Duodenal mucosa (tissue), 2 donors: Measurements from ENCODE around the gene FBXL15.

Experiments
- H3K27ac ChIP-seq: one replicate; pipeline ENCODE4 v1.7.0; 2013; ENCODE audit warnings: low read depth, low read length
- H3K27me3 ChIP-seq, 2 donors: one replicate each; pipeline ENCODE4 v1.7.0; 2013; ENCODE audit warnings: low read length in 2 of 2, control low read depth in 1 of 2; ENCODE audit not compliant: insufficient read depth in 2 of 2, control insufficient read depth in 1 of 2
- H3K36me3 ChIP-seq, 2 donors: one replicate each; pipeline ENCODE4 v1.7.0; 2013; ENCODE audit warnings: low read length in 2 of 2, control low read depth in 1 of 2; ENCODE audit not compliant: insufficient read depth in 2 of 2, control insufficient read depth in 1 of 2
- H3K4me1 ChIP-seq, 2 donors: one replicate each; pipeline ENCODE4 v1.7.0; 2013; ENCODE audit warnings: low read length in 2 of 2, control low read depth in 1 of 2; ENCODE audit not compliant: insufficient read depth in 2 of 2, control insufficient read depth in 1 of 2
- H3K4me3 ChIP-seq, 2 donors: one replicate each; pipeline ENCODE4 v1.7.0; 2013; ENCODE audit warnings: low read length in 2 of 2, low read depth in 1 of 2
- H3K9ac ChIP-seq, 2 donors: one replicate each; pipeline ENCODE4 v1.7.0; 2013; ENCODE audit warnings: low read length in 2 of 2, low read depth in 1 of 2
- H3K9me3 ChIP-seq, 2 donors: one replicate each; pipeline ENCODE4 v1.7.0; 2013; ENCODE audit warnings: low read length in 2 of 2, control low read depth in 1 of 2; ENCODE audit not compliant: control insufficient read depth in 1 of 2

Gene FBXL15, protein sequence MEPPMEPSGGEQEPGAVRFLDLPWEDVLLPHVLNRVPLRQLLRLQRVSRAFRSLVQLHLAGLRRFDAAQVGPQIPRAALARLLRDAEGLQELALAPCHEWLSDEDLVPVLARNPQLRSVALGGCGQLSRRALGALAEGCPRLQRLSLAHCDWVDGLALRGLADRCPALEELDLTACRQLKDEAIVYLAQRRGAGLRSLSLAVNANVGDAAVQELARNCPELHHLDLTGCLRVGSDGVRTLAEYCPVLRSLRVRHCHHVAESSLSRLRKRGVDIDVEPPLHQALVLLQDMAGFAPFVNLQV

DNA sequence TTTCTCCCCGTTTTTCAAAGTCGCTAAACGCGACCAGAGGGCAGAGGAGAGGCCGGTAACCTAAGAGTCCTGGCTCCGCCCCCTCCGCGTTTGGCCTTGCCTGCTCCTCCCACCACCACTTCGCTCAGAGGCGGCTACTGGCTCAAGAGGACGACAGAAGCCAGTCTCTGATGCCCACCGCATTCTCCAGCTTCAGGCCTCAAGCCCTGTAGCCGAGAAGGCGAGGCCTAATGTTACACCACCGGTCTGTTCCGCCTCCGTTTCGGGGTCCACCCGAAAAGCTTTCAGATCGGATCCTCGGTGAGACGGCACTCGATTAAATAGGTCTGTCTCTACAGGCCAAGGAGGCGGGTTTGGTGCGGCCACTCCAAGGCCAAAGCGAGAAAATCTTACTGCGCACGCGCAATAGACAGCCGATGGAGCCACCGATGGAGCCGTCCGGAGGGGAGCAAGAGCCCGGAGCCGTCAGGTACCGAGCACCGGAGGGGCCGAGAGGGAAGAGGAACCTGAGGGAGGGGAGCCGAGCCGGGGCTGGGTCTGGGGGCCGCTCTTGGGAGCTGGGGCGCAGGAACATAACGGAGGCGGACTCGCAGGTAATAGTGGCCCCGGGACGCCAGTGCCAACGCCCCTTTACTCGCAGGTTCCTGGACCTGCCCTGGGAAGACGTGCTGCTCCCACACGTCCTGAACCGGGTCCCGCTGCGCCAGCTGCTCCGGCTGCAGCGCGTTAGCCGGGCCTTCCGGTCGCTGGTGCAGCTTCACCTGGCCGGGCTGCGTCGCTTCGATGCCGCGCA lies at the start of gene FBXL15:
Gene FBXL15 (plus strand): TSS at position 123 of the 793 bp plus-strand sequence. CDS start 294 bp downstream, at position 417.
- H3K36me3 ChIP-seq = peaks cover 9 to 20% of the 10 kb centered on the region in 2 donors
- H3K4me1 ChIP-seq = peaks cover 32 to 35% of the 10 kb centered on the region in 2 donors
- peak within 1 kb of the TSS; percentile 77 to 93 for H3K4me3 ChIP-seq
- H3K27ac ChIP-seq = peak within 1 kb of the TSS; percentile 78
- H3K27me3 ChIP-seq = peaks cover 7 to 11% of the 10 kb centered on the region in 2 donors
- no peaks in the 10 kb centered on the region for H3K9me3 ChIP-seq
- H3K9ac ChIP-seq = peak within 1 kb of the TSS; percentile 64 to 89

DNA sequence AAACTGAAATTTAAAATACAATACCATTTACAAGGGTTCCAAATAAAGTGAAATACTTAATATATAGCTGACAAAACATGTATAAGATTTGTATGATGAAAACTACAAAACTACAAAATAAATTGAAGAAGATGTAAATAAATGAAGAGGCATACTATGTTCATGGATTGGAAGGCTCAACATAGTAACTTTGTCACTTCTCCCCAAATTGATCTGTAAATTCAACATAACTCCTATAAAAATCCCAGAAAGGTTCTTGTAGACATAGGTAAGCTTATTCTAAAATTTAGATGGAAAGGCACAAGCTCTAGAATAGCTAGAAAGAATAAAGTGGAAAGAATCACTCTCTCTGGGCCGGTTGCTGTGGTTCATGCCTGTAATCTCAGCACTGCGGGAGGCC lies 49.3 kb upstream of the FBXL15 start:
- Histone ChIP-seq H3K4me1 (no peaks in the 10 kb centered on the region), H3K36me3 (peaks cover 71 to 97% of the 10 kb centered on the region in 2 donors), H3K9ac (no peak overlapping the region), H3K27ac (no peak overlapping the region), H3K4me3 (no peak overlapping the region), H3K27me3 (no peaks in the 10 kb centered on the region), H3K9me3 (no peaks in the 10 kb centered on the region)

DNA sequence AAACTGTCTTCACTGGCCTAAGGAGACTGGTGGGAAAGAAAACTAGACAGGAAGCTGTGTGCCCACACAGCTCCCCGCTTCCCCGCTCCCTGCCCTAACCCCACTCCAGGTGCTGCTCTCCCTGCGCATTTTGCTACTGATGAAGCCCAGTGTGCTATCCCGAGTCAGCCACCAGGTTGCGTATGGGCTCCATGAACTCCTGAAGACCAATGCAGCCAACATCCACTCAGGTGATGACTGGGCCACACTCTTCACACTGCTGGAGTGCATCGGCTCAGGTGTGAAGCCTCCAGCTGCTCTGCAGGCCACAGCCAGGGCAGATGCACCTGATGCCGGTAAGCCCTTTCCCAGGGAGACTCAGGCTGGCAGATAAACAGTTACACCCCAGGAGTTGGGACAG lies 45.4 kb upstream of the FBXL15 start:
- Histone ChIP-seq H3K36me3 (peaks cover 58 to 90% of the 10 kb centered on the region in 2 donors), H3K9me3 (no peaks in the 10 kb centered on the region), H3K27me3 (no peaks in the 10 kb centered on the region), H3K27ac (no peak overlapping the region), H3K4me3 (no peak overlapping the region), H3K4me1 (no peaks in the 10 kb centered on the region), H3K9ac (no peak overlapping the region)

DNA sequence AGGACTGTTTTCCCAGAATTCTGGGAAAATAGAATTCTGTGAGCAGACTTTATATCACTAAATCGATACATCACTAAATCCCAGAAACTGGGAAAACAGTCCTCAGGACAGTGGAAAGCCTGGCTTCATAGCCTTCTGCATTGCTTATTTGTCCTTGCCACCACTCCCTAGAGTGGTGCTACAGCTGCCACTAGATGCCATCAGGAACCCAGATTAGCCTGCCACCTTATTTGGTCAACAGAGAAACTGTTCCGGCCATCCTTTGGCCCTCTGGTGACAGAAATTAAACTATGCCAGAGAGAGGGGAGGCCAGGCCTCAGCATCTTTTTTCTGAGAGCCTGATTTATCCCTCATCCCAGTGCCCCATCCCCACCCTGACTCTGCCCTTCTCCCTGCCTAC lies 44.8 kb upstream of the FBXL15 start:
- no peak overlapping the region for H3K9ac ChIP-seq
- H3K4me1 ChIP-seq = no peaks in the 10 kb centered on the region
- no peaks in the 10 kb centered on the region for H3K27me3 ChIP-seq
- H3K36me3 ChIP-seq = peaks cover 56 to 90% of the 10 kb centered on the region in 2 donors
- H3K9me3 ChIP-seq = no peaks in the 10 kb centered on the region
- no peak overlapping the region for H3K4me3 ChIP-seq
- no peak overlapping the region for H3K27ac ChIP-seq

DNA sequence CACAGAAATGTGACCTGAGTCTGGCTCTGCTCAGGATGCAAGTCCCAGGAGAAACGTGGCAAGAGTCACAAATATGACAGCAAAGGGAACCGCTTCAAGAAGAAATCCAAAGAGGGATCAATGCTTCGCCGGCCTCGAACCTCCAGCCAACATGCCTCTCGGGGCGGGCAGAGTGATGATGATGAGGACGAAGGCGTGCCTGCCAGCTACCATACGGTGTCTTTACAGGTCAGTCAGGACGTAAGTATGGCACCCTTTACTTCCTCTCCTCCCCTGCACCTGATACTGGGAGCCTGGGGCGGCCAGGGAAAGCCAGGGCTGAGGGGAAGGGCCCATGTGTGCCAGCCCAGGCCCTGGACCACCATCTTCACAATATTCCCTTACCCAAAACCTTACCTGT lies 43.7 kb upstream of the FBXL15 start:
- Histone ChIP-seq H3K9me3 (no peaks in the 10 kb centered on the region), H3K36me3 (peaks cover 53 to 91% of the 10 kb centered on the region in 2 donors), H3K9ac (no peak overlapping the region), H3K4me3 (no peak overlapping the region), H3K27me3 (no peaks in the 10 kb centered on the region), H3K27ac (no peak overlapping the region), H3K4me1 (no peaks in the 10 kb centered on the region)

DNA sequence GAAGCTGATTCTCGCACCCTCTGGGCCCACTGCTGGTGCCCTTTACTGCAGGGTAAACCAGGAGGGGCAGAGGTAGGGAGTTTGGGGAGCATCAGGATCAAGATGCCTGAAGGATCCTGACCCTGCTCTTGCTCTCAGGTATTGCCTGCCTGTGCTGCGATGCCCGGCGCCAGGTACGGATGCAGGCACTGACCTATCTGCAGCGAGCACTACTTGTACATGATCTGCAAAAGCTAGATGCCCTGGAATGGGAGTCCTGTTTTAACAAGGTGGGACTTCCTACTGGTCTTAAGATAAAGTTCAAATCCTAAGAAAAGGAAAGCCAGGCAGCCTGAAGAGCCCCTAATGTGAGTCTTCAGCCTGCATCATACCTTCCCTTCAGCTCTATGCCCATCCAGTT lies 41.3 kb upstream of the FBXL15 start:
- no peak overlapping the region for H3K4me3 ChIP-seq
- no peaks in the 10 kb centered on the region for H3K27me3 ChIP-seq
- H3K4me1 ChIP-seq = no peaks in the 10 kb centered on the region
- no peak overlapping the region for H3K9ac ChIP-seq
- no peaks in the 10 kb centered on the region for H3K9me3 ChIP-seq
- H3K36me3 ChIP-seq = peaks cover 49 to 78% of the 10 kb centered on the region in 2 donors
- no peak overlapping the region for H3K27ac ChIP-seq

DNA sequence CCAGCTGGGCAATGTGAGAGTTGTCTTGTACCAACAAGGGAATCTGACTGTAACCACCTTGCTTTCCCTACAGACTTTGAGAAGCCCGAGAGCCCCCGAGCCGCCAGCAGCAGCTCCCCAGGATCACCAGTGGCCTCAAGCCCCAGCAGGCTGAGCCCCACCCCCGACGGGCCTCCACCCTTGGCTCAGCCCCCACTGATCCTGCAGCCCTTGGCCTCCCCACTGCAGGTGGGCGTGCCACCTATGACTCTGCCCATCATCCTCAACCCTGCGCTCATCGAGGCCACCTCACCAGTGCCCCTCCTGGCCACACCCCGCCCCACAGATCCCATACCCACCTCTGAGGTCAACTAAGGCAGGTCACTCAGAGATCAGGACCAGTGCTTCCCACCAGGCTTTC lies 38.7 kb upstream of the FBXL15 start:
- no peak overlapping the region for H3K4me3 ChIP-seq
- H3K27me3 ChIP-seq = no peaks in the 10 kb centered on the region
- H3K9me3 ChIP-seq = no peaks in the 10 kb centered on the region
- no peaks in the 10 kb centered on the region for H3K4me1 ChIP-seq
- H3K36me3 ChIP-seq = peaks cover 32 to 53% of the 10 kb centered on the region in 2 donors
- no peak overlapping the region for H3K27ac ChIP-seq
- no peak overlapping the region for H3K9ac ChIP-seq

DNA sequence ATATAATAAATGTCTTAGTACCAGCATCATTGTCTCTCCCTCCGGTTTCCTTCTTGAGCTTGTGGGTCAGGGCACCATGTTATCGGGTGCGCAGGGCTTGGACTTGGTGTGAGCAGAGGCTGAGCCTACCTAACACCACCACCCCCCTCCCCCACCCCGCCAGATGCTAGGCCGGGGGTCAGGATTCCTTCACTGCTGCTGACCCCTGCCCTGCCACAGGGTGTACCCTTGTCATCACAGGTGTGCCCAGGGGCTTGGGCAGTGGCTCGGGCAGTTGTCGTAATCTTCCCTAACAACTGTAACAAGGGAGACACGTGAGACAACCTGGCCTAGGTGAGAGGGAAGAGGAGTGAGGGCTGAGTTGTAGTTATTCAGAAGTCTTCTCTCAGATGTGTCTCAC lies 37.8 kb upstream of the FBXL15 start:
- Histone ChIP-seq H3K9ac (no peak overlapping the region), H3K36me3 (peaks cover 31 to 48% of the 10 kb centered on the region in 2 donors), H3K27me3 (no peaks in the 10 kb centered on the region), H3K27ac (no peak overlapping the region), H3K9me3 (no peaks in the 10 kb centered on the region), H3K4me1 (no peaks in the 10 kb centered on the region), H3K4me3 (no peak overlapping the region)

DNA sequence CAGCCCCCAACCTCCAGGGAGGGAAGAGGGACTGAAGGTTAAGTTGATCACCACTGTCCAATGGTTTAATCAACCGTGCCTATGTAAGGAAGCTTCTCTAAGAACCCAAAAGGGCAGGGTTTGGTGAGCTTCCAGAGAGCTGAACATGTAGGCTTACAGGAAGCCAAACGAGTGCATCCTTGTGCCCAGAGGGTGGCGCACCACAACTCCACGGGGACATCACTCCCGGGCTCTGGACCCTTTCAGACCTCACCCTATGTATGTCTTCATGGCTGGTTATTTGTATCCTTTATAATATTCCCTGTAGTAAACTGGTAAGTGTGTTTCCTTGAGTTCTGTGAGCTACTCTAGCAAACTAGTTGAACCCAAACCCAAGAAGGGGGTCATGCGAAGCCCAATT lies 36.6 kb upstream of the FBXL15 start:
- Histone ChIP-seq H3K36me3 (peaks cover 28 to 40% of the 10 kb centered on the region in 2 donors), H3K27me3 (no peaks in the 10 kb centered on the region), H3K4me1 (no peaks in the 10 kb centered on the region), H3K9ac (no peak overlapping the region), H3K27ac (no peak overlapping the region), H3K9me3 (no peaks in the 10 kb centered on the region), H3K4me3 (no peak overlapping the region)

DNA sequence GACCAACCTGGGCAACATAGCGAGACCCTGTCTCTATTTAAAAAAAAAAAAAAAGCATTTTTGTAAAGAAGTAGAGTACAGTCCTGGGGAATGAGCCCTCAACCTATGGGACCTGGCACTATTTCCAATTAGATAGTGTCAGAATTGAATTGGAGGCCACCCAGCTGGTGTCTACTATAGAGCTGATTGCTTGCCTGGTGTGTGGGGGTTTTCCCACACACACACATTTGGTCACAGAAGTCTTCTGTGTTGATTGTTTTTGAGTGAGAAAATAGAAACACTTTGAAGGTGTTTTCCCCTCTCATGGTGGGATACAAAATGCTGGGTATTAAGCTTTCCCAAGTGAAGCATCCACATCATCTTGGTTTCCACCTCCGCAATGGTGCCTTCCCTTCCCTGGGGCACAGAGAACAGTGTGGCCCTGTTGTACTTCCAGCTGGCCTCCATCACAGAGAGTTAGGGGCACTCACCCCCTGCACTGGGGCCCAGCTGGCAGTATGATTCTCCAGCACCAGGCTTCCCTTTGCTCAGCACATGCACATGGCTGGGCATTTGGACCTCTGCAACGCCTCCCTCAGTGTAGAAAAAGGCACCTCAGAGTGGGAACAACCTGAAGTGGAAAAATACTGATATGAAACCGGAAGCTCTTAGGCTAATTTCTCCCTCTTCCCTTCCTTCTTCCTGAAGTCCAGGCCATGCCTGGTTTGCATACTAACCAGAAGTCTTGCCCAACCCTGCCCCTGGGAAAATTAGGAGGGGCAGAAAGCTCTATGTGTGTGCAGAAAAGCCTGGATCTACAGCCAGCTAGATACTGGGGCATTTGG lies 35.8 kb upstream of the FBXL15 start:
- no peak overlapping the region for H3K4me3 ChIP-seq
- no peak overlapping the region for H3K9ac ChIP-seq
- no peaks in the 10 kb centered on the region for H3K4me1 ChIP-seq
- H3K36me3 ChIP-seq = peaks cover 21 to 32% of the 10 kb centered on the region in 2 donors
- H3K27ac ChIP-seq = no peak overlapping the region
- no peaks in the 10 kb centered on the region for H3K27me3 ChIP-seq
- H3K9me3 ChIP-seq = no peaks in the 10 kb centered on the region
